Hepatocyte (in vitro differentiated cells): ENCODE results near the gene LST1.

Experiments used
- EZH2 ChIP-seq: fragments of 200-600 bp; sonication (generic); IDR thresholded peaks from 2 replicates; pipeline ENCODE4 v1.6.1; 2016; ENCODE audit warnings: antibody characterized with exemption, mild to moderate bottlenecking, borderline replicate concordance
- EZH2phosphoT487 ChIP-seq: fragments of 200-600 bp; sonication (generic); IDR thresholded peaks from one replicate; pipeline ENCODE4 v1.6.1; 2018; ENCODE audit warnings: antibody characterized with exemption, mild to moderate bottlenecking, low read depth, moderate library complexity; ENCODE audit not compliant: unreplicated experiment, severe bottlenecking
- TF ChIP-seq, protein P1 (sequence below): fragments of 200-600 bp; sonication (generic); IDR thresholded peaks from 2 replicates; pipeline ENCODE4 v1.5.1; 2016; ENCODE audit warnings: antibody characterized with exemption, mild to moderate bottlenecking; ENCODE audit not compliant: poor library complexity

GRCh38 chr6:31629014-31629413 is 42.9 kb downstream of the LST1 start:
- TF ChIP-seq, protein P1, sequence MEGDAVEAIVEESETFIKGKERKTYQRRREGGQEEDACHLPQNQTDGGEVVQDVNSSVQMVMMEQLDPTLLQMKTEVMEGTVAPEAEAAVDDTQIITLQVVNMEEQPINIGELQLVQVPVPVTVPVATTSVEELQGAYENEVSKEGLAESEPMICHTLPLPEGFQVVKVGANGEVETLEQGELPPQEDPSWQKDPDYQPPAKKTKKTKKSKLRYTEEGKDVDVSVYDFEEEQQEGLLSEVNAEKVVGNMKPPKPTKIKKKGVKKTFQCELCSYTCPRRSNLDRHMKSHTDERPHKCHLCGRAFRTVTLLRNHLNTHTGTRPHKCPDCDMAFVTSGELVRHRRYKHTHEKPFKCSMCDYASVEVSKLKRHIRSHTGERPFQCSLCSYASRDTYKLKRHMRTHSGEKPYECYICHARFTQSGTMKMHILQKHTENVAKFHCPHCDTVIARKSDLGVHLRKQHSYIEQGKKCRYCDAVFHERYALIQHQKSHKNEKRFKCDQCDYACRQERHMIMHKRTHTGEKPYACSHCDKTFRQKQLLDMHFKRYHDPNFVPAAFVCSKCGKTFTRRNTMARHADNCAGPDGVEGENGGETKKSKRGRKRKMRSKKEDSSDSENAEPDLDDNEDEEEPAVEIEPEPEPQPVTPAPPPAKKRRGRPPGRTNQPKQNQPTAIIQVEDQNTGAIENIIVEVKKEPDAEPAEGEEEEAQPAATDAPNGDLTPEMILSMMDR: no peak
- TF ChIP-seq EZH2: no peak
- no peak for TF ChIP-seq EZH2phosphoT487
